NCI-H1417 treated with DMSO at 0.1 percent for 48 hours (cell line): ENCODE results near the gene ALS2CL.

Experiments used
- DNase-seq: peaks from one replicate; lab custom pipeline; 2025; lab: John Stamatoyannopoulos, UW

Gene ALS2CL

GRCh38 chr3:46664971-46665762, 28.3 kb downstream of the ALS2CL start:
- DNase-seq = no peak

GRCh38 chr3:46664188-46664970, 29.1 kb downstream of the ALS2CL start:
- no peak for DNase-seq

- peak; percentile 78 for DNase-seq
These were observed 29.8 kb downstream of the ALS2CL start for GRCh38 chr3:46663591-46664135.

- no peak for DNase-seq
These were observed 30.5 kb downstream of the ALS2CL start for GRCh38 chr3:46662771-46663551.

- DNase-seq = no peak
These were observed 31.4 kb downstream of the ALS2CL start for GRCh38 chr3:46661776-46662766.

GRCh38 chr3:46660543-46661523, 32.6 kb downstream of the ALS2CL start:
- no peak for DNase-seq

- no peak for DNase-seq
These were observed 33.5 kb downstream of the ALS2CL start for GRCh38 chr3:46660003-46660402.

GRCh38 chr3:46659285-46659684, 34.2 kb downstream of the ALS2CL start:
- no peak for DNase-seq

GRCh38 chr3:46656778-46657556, 36.5 kb downstream of the ALS2CL start:
- DNase-seq = peak; percentile 56

- no peak for DNase-seq
These were observed 38.2 kb downstream of the ALS2CL start for GRCh38 chr3:46655271-46655670.

- no peak for DNase-seq
These were observed 42.4 kb downstream of the ALS2CL start for GRCh38 chr3:46651084-46651483.

- DNase-seq = no peak
These were observed 44.0 kb downstream of the ALS2CL start for GRCh38 chr3:46649436-46649835.

- no peak for DNase-seq
These were observed 45.4 kb downstream of the ALS2CL start for GRCh38 chr3:46648096-46648495.

GRCh38 chr3:46646700-46647099, 46.8 kb downstream of the ALS2CL start:
- no peak for DNase-seq

GRCh38 chr3:46643701-46644100, 49.8 kb downstream of the ALS2CL start:
- DNase-seq = no peak

GRCh38 chr3:46642971-46643370, 50.5 kb downstream of the ALS2CL start:
- DNase-seq = no peak

GRCh38 chr3:46640927-46641326, 52.6 kb downstream of the ALS2CL start:
- no peak for DNase-seq

- DNase-seq = no peak
These were observed 54.3 kb downstream of the ALS2CL start for GRCh38 chr3:46639221-46639620.

- no peak for DNase-seq
These were observed 58.6 kb downstream of the ALS2CL start for GRCh38 chr3:46634856-46635255.
